ENCODE data around the gene KHDC4. TPM values are rescaled to one million over a fixed set of nuclear protein-coding genes. Genes with fewer than 3 reads are reported as not detected.

Gene KHDC4
- 10 to 100 TPM; 35.0 to 63.1 TPM for total RNA-seq
- polyA plus RNA-seq = 10 to 100 TPM; 15.4 to 34.2 TPM
- long read RNA-seq, donor 1, full-length matches to known transcripts = 7 of 7 reads
- long read RNA-seq, donor 1, partial matches to known transcripts = 0 of 7 reads
- long read RNA-seq, donor 1, other reads (novel, unspliced or antisense) = 0 of 7 reads
- long read RNA-seq, donor 2, partial matches to known transcripts = 23 of 26 reads
- long read RNA-seq, donor 2, other reads (novel, unspliced or antisense) = 0 of 26 reads
- long read RNA-seq, donor 3, partial matches to known transcripts = 0 of 2 reads
- long read RNA-seq, donor 3, other reads (novel, unspliced or antisense) = 0 of 2 reads
- long read RNA-seq, donor 4, partial matches to known transcripts = 0 of 1 reads
- long read RNA-seq, donor 4, other reads (novel, unspliced or antisense) = 0 of 1 reads
- long read RNA-seq, donor 5, partial matches to known transcripts = 0 of 6 reads
- long read RNA-seq, donor 5, other reads (novel, unspliced or antisense) = 0 of 6 reads

DNA sequence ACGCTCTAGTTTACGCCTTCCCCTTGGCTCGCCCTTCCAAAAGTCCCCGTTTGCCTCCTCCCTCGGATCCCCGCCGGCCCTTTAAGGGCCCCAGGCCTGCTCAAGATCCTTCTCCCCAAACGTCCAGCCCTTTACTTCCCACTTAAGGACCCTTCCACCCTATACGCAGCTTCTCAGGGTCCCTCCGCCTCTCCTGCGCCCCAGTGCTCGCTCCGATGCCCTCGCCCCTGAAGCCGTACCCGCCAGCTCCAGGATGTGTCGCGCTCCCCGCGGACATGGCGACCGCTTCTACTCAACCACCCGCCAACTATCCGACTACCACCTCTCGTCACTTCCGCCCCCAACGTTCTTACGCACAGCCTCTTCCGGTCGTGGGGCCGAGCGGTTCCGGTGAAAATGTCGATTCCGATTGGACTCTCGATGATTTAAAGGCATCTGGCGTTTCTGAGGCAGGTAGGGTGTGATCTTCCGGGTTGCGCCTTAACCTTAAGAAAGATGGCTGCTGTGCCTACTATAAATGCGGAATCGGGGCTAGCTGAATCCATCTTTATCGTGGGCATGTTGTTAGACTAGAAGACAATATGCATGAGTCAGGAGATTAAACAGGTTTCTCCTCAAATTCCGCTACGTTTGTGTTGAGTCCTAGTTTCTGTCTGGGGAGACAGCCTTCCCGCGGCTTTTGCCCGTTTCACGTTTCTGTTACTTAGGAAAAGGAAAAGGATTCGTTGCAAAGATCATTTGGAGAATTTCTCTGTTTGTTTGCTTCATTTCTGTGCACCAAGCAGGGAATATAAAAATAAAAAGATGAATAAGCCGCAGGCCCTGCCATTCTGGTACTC is at the start of gene KHDC4:
Gene KHDC4, minus strand, starts transcription at position 317 of the 839 bp plus-strand sequence. Its CDS starts 40 bp downstream, at position 277.
- H3K9me3 ChIP-seq (ENCODE audit: control insufficient read depth in 4 of 4, insufficient read depth in 3 of 4, low read length in 3 of 4) = no peaks in the 10 kb centered on the region
- TF ChIP-seq, protein P1, sequence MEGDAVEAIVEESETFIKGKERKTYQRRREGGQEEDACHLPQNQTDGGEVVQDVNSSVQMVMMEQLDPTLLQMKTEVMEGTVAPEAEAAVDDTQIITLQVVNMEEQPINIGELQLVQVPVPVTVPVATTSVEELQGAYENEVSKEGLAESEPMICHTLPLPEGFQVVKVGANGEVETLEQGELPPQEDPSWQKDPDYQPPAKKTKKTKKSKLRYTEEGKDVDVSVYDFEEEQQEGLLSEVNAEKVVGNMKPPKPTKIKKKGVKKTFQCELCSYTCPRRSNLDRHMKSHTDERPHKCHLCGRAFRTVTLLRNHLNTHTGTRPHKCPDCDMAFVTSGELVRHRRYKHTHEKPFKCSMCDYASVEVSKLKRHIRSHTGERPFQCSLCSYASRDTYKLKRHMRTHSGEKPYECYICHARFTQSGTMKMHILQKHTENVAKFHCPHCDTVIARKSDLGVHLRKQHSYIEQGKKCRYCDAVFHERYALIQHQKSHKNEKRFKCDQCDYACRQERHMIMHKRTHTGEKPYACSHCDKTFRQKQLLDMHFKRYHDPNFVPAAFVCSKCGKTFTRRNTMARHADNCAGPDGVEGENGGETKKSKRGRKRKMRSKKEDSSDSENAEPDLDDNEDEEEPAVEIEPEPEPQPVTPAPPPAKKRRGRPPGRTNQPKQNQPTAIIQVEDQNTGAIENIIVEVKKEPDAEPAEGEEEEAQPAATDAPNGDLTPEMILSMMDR (IDR thresholded peaks at IDR 0.05; ENCODE audit: control extremely low read depth, extremely low read depth) = no peak
- H3K27me3 ChIP-seq (ENCODE audit: control insufficient read depth in 3 of 3, insufficient read depth in 3 of 3, low read length in 2 of 3) = no peaks in the 10 kb centered on the region
- 1% methylated on average over 50 of the region's 50 CpGs for WGBS, 2 donors
- peak within 1 kb of the TSS; percentile 82 for H3K4me3 ChIP-seq
- ATAC-seq (ENCODE audit: insufficient read depth, low FRiP score) (peak; percentile 95), DNase-seq (peak; percentile 97 to 100 (median 99))
- peak within 1 kb of the TSS; percentile 88 to 97 for H3K27ac ChIP-seq (ENCODE audit: low read depth in 1 of 2, low read length in 1 of 2)
- peaks cover 6 to 31% (median 9%) of the 10 kb centered on the region in 5 donors for H3K4me1 ChIP-seq (ENCODE audit: control insufficient read depth in 5 of 5, insufficient read depth in 5 of 5, low read length in 5 of 5)
- H3K9ac ChIP-seq (ENCODE audit: insufficient read depth in 1 of 2, low read length in 2 of 2) = peak within 1 kb of the TSS; percentile 92 to 96
- H3K36me3 ChIP-seq (ENCODE audit: control insufficient read depth in 4 of 4, insufficient read depth in 4 of 4, low read length in 4 of 4) = peaks cover 5 to 23% (median 13%) of the 10 kb centered on the region in 4 donors

DNA sequence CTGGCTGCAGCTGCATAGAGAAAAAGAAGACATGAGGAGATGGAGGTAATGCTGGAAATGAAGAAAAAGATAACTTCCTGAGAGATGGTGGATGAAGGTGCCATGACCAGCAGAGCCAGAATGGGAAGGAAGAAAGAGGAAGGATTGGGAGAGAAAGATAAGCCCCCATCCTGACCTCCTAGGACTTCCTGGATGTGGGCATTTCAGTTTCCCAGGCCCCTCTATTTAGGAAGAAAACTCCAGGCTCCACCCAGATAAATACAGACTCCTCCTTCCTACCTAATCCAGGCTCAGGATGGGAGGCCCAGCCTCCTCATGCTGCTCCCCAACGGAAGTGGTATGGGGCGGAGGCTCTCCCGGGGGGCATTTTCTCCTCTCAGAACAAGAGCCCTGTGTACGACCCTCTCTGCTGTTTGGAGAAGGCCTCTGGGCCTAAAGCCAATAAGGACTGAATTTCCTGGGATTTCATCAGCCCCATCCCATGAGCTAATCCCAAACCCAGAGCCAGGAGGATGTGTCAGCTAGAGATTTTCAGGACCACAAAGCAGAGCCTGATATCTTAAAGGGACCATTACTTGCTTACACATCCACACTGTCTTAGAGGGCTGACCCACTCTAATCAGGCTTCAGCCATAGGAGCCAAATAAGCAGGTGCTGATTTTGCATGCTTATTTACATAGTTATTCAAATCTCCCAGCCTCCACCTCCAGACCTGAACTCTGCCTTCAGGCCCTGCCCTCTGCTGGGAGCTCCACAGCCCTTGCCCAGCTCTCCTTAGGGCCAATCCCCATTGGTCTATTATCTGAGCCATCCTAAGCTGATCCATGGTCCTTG is 49.2 kb upstream of the KHDC4 start:
- Histone ChIP-seq H3K27me3 (ENCODE audit: control insufficient read depth in 3 of 3, insufficient read depth in 3 of 3, low read length in 2 of 3) (no peaks in the 10 kb centered on the region), H3K4me1 (ENCODE audit: control insufficient read depth in 5 of 5, insufficient read depth in 5 of 5, low read length in 5 of 5) (peaks cover 11 to 54% (median 23%) of the 10 kb centered on the region in 5 donors), H3K9ac (ENCODE audit: insufficient read depth in 1 of 2, low read length in 2 of 2) (peak overlapping the region in 1 of 2 donors; percentile 74), H3K27ac (ENCODE audit: low read depth in 1 of 2, low read length in 1 of 2) (peak overlapping the region; percentile 55 to 73), H3K9me3 (ENCODE audit: control insufficient read depth in 4 of 4, insufficient read depth in 3 of 4, low read length in 3 of 4) (no peaks in the 10 kb centered on the region), H3K36me3 (ENCODE audit: control insufficient read depth in 4 of 4, insufficient read depth in 4 of 4, low read length in 4 of 4) (peaks cover 0 to 3% (median 0%) of the 10 kb centered on the region in 4 donors), H3K4me3 (no peak overlapping the region)
- peak; percentile 90 to 97 (median 95) for DNase-seq
- 19 to 29% methylated on average over 4 of the region's 4 CpGs for WGBS, 2 donors
- ATAC-seq (ENCODE audit: insufficient read depth, low FRiP score) = peak; percentile 17
- TF ChIP-seq, protein P1 (IDR thresholded peaks at IDR 0.05; ENCODE audit: control extremely low read depth, extremely low read depth) = no peak

DNA sequence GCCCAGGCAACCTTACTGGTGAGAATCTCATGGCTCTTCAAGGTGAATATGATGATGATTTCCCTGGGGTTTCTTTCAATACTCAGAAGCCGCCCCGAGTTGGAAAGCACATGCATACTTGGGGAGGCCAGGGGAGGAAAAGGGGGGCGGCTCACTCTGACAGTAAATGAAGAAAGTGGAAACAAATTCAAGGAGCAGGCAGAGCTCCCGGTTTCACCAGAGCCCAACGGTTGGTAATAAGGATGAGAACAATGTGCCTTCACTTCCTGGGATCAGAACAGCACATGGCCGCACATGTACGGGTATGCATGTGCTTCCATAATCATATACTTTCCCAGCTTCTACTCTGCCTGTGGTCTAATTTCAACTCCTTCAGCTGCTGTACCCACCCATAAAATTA is 47.9 kb upstream of the KHDC4 start:
- no peak for DNase-seq
- no peaks in the 10 kb centered on the region for H3K27me3 ChIP-seq (ENCODE audit: control insufficient read depth in 3 of 3, insufficient read depth in 3 of 3, low read length in 2 of 3)
- no peaks in the 10 kb centered on the region for H3K9me3 ChIP-seq (ENCODE audit: control insufficient read depth in 4 of 4, insufficient read depth in 3 of 4, low read length in 3 of 4)
- H3K27ac ChIP-seq (ENCODE audit: low read depth in 1 of 2, low read length in 1 of 2) = peak overlapping the region; percentile 43 to 84
- TF ChIP-seq, protein P1 (IDR thresholded peaks at IDR 0.05; ENCODE audit: control extremely low read depth, extremely low read depth) = no peak
- peaks cover 0 to 3% (median 0%) of the 10 kb centered on the region in 4 donors for H3K36me3 ChIP-seq (ENCODE audit: control insufficient read depth in 4 of 4, insufficient read depth in 4 of 4, low read length in 4 of 4)
- H3K4me3 ChIP-seq = no peak overlapping the region
- no peak overlapping the region for H3K9ac ChIP-seq (ENCODE audit: insufficient read depth in 1 of 2, low read length in 2 of 2)
- 66 to 72% methylated on average over 7 of the region's 7 CpGs for WGBS, 2 donors
- H3K4me1 ChIP-seq (ENCODE audit: control insufficient read depth in 5 of 5, insufficient read depth in 5 of 5, low read length in 5 of 5) = peaks cover 11 to 58% (median 23%) of the 10 kb centered on the region in 5 donors
- no peak for ATAC-seq (ENCODE audit: insufficient read depth, low FRiP score)

All from lung (tissue), 16 donors.